Measurements from ENCODE around the gene FGF11.

The FGF11 gene

GRCh38 chr17:7438656-7439460 lies 454 bp upstream of the FGF11 start:
- no peak for TF ChIP-seq CTCF (IDR thresholded peaks at IDR 0.05; ENCODE audit: insufficient read depth, low read length, missing control alignments)
- CTCF ChIA-PET = interaction anchor here (0.9 to 5.3 kb wide), 6 partner anchors 9 to 122 kb away, joined by 3 to 62 read pairs (median 5); partner anchors contain the start of genes CHRNB1, SLC35G6 and TMEM95
- no peak for DNase-seq (ENCODE audit: low read depth, low spot score)
- POLR2A ChIA-PET = interaction anchor here (1.3 kb wide), 1 partner anchor 46 kb away, joined by 5 read pairs; the partner anchor contains the start of gene POLR2A
- peak overlapping the region; percentile 38 for H3K4me3 ChIP-seq (ENCODE audit: low read depth, low read length)

GRCh38 chr17:7440113-7440833 lies 961 bp downstream of the FGF11 start:
- CTCF ChIA-PET = interaction anchor here (0.9 to 3.1 kb wide), 6 partner anchors 19 to 121 kb away, joined by 3 to 16 read pairs (median 4); partner anchors contain the start of gene TMEM95
- DNase-seq (ENCODE audit: low read depth, low spot score) = no peak
- POLR2A ChIA-PET = interaction anchor here (0.6 to 2.1 kb wide), 3 partner anchors 36 to 44 kb away, joined by 3 to 6 read pairs (median 6); partner anchors contain the start of genes POLR2A, TMEM256 and ZBTB4

GRCh38 chr17:7440834-7441195 lies 1.5 kb downstream of the FGF11 start:
- peak; percentile 9 for TF ChIP-seq CTCF (IDR thresholded peaks at IDR 0.05; ENCODE audit: insufficient read depth, low read length, missing control alignments)
- DNase-seq (ENCODE audit: low read depth, low spot score) = no peak
- H3K4me3 ChIP-seq (ENCODE audit: low read depth, low read length) = peak overlapping the region; percentile 38
- CTCF ChIA-PET = interaction anchor here (0.9 to 3.1 kb wide), 9 partner anchors 14 to 247 kb away, joined by 3 to 16 read pairs (median 3); partner anchors contain the start of genes TMEM95, TP53 and WRAP53
- POLR2A ChIA-PET = interaction anchor here (0.6 to 2.1 kb wide), 5 partner anchors 37 to 75 kb away, joined by 3 to 6 read pairs (median 3); partner anchors contain the start of genes POLR2A, TMEM256 and ZBTB4

More at GRCh38 chr17:7440113-7440833, 961 bp downstream of the FGF11 start:
- TF ChIP-seq CTCF (IDR thresholded peaks at IDR 0.05; ENCODE audit: insufficient read depth, low read length, missing control alignments) = no peak
- H3K4me3 ChIP-seq (ENCODE audit: low read depth, low read length) = peak overlapping the region; percentile 38

- TF ChIP-seq CTCF (IDR thresholded peaks at IDR 0.05; ENCODE audit: insufficient read depth, low read length, missing control alignments) = no peak
- DNase-seq (ENCODE audit: low read depth, low spot score) = no peak
- POLR2A ChIA-PET = interaction anchor here (0.6 to 2.1 kb wide), 4 partner anchors 37 to 75 kb away, joined by 3 to 6 read pairs (median 4); partner anchors contain the start of genes TMEM256 and ZBTB4
- H3K4me3 ChIP-seq (ENCODE audit: low read depth, low read length) = no peak overlapping the region
- CTCF ChIA-PET = interaction anchor here (0.9 to 3.1 kb wide), 7 partner anchors 13 to 247 kb away, joined by 3 to 16 read pairs (median 3); partner anchors contain the start of genes TMEM95, TP53 and WRAP53
Observed at GRCh38 chr17:7441266-7441665, 2.0 kb downstream of the FGF11 start.

GRCh38 chr17:7442142-7442541 lies 2.8 kb downstream of the FGF11 start:
- CTCF ChIA-PET = interaction anchor here (1.1 to 3.1 kb wide), 4 partner anchors 12 to 86 kb away, joined by 3 to 16 read pairs (median 4); partner anchors contain the start of gene TMEM95
- POLR2A ChIA-PET = interaction anchor here (0.7 kb wide), 1 partner anchor 38 kb away, joined by 3 read pairs; the partner anchor contains the start of gene TMEM256
- no peak overlapping the region for H3K4me3 ChIP-seq (ENCODE audit: low read depth, low read length)
- no peak for TF ChIP-seq CTCF (IDR thresholded peaks at IDR 0.05; ENCODE audit: insufficient read depth, low read length, missing control alignments)
- DNase-seq (ENCODE audit: low read depth, low spot score) = no peak
